ENCODE data around the gene ARID1B. TPM values are rescaled to one million over a fixed set of nuclear protein-coding genes. Genes with fewer than 3 reads are reported as not detected.

ARID1B gene
- 29.2 and 42.0 TPM in 2 replicates for total RNA-seq

GRCh38 chr6:156776840-156777576, at the start of gene ARID1B:
TSS of gene ARID1B (plus strand) at chr6:156777378. CDS start at chr6:156777681, 303 bp downstream.

